HT1080 (cell line): ENCODE data around the gene ATXN7L2. TPM values are rescaled to one million over a fixed set of nuclear protein-coding genes. Genes with fewer than 3 reads are reported as not detected.

ENCODE experiments used
- DNase-seq: peaks from one replicate; pipeline ENCODE4 v3.0.0-alpha.2; 2015; ENCODE audit warnings: low read depth
- total RNA-seq: library from RNA; depleted of rRNA; stranded (reverse); fragments of >200 nt; shearing (Covaris generic); gene quantifications from 2 replicates; pipeline ENCODE4 v1.2.3, GENCODE V29; 2014

ATXN7L2 gene
- total RNA-seq, 1 experiment from 2014 or later: 11.1 TPM

- DNase-seq: no peak
Measured at GRCh38 chr1:109474697-109475096, 9.0 kb upstream of the ATXN7L2 start.

- DNase-seq: no peak
Measured at GRCh38 chr1:109475261-109475660, 8.4 kb upstream of the ATXN7L2 start.

GRCh38 chr1:109476825-109477224, 6.9 kb upstream of the ATXN7L2 start:
- peak; percentile 18 for DNase-seq

GRCh38 chr1:109477821-109478220, 5.9 kb upstream of the ATXN7L2 start:
- peak; percentile 35 for DNase-seq

GRCh38 chr1:109478806-109479205, 4.9 kb upstream of the ATXN7L2 start:
- no peak for DNase-seq

- no peak for DNase-seq
Measured at GRCh38 chr1:109479311-109479710, 4.4 kb upstream of the ATXN7L2 start.

- DNase-seq: no peak
Measured at GRCh38 chr1:109479901-109480300, 3.8 kb upstream of the ATXN7L2 start.

- DNase-seq: no peak
Measured at GRCh38 chr1:109481646-109482045, 2.1 kb upstream of the ATXN7L2 start.

- no peak for DNase-seq
Measured at GRCh38 chr1:109482242-109482641, 1.5 kb upstream of the ATXN7L2 start.

- no peak for DNase-seq
Measured at GRCh38 chr1:109482791-109483671, 674 bp upstream of the ATXN7L2 start.

- no peak for DNase-seq
Measured at GRCh38 chr1:109484519-109484975, 842 bp downstream of the ATXN7L2 start.

GRCh38 chr1:109485001-109485400, 1.3 kb downstream of the ATXN7L2 start:
- peak; percentile 24 for DNase-seq

- DNase-seq: no peak
Measured at GRCh38 chr1:109487261-109487660, 3.6 kb downstream of the ATXN7L2 start.

- DNase-seq: no peak
Measured at GRCh38 chr1:109488201-109488600, 4.5 kb downstream of the ATXN7L2 start.

GRCh38 chr1:109488696-109489095, 5.0 kb downstream of the ATXN7L2 start:
- DNase-seq: no peak

GRCh38 chr1:109490029-109490933, 6.6 kb downstream of the ATXN7L2 start:
- peak; percentile 50 for DNase-seq

- DNase-seq: no peak
Measured at GRCh38 chr1:109490934-109491302, 7.2 kb downstream of the ATXN7L2 start.

GRCh38 chr1:109491372-109491771, 7.7 kb downstream of the ATXN7L2 start:
- DNase-seq: no peak

- peak; percentile 15 for DNase-seq
Measured at GRCh38 chr1:109492779-109493178, 9.1 kb downstream of the ATXN7L2 start.

GRCh38 chr1:109493227-109493626, 9.5 kb downstream of the ATXN7L2 start:
- DNase-seq: peak; percentile 17

- peak; percentile 81 for DNase-seq
Measured at GRCh38 chr1:109493805-109494539, 10.3 kb downstream of the ATXN7L2 start, which contains the start of gene CYB561D1. Gene CYB561D1 (plus strand): TSS chr1:109494094. CDS start chr1:109494140, 46 bp downstream.
